Measurements from ENCODE around the gene SUSD6. TPM values are rescaled to one million over a fixed set of nuclear protein-coding genes. Genes with fewer than 3 reads are reported as not detected.

SUSD6 gene
- total and polyA plus RNA-seq, 4 donors: 6.8 to 10.8 (median 7.6) TPM

DNA sequence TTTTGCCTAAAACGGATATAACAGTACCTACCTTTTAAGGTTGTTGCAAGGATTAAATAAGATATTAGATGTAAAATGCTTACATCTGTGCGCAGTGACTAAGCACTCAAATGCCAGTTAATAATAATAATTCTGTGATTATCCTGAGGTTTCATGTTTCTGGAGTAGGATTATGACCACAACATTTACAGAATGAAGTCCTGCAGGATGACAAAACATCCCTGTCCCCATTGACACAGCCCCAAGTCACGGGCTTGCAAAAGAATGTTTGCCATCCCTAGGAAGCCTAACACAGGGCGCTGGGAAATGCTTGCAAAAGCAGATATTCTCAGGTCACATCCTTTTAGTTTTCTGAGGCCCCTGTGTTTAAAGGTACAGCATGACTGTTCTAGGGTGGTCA lies 20.1 kb downstream of the SUSD6 start:
- peaks cover 7 to 47% (median 39%) of the 10 kb centered on the region in 4 donors for H3K4me1 ChIP-seq (ENCODE audit: control insufficient read depth in 4 of 4, insufficient read depth in 4 of 4, low read length in 3 of 4)
- H3K4me3 ChIP-seq (ENCODE audit: low read depth in 1 of 3, low read length in 3 of 3): no peak overlapping the region
- no peak overlapping the region for H3K9ac ChIP-seq (ENCODE audit: low read depth in 1 of 2, low read length in 2 of 2)

More for the DNA sequence above, 20.1 kb downstream of the SUSD6 start:
- TF ChIP-seq SP1 (IDR thresholded peaks at IDR 0.05) (peak; percentile 18), YY1 (IDR thresholded peaks at IDR 0.05) (no peak), JUND (IDR thresholded peaks at IDR 0.05) (no peak), HNF4G (IDR thresholded peaks at IDR 0.05) (no peak), FOXA1 (IDR thresholded peaks at IDR 0.05) (no peak), HNF4A (conservative IDR thresholded peaks at IDR 0.05) (peak; percentile 42 to 52), EGR1 (IDR thresholded peaks at IDR 0.05; ENCODE audit: low read depth in 2 of 2) (no peak), RAD21 (IDR thresholded peaks at IDR 0.05) (peak in 1 of 2 donors; percentile 41), FOXA2 (IDR thresholded peaks at IDR 0.05) (no peak), GABPA (IDR thresholded peaks at IDR 0.05 in 1 of 2, conservative IDR thresholded peaks at IDR 0.05 in 1 of 2) (no peak), TAF1 (conservative IDR thresholded peaks at IDR 0.05) (no peak), RXRA (IDR thresholded peaks at IDR 0.05) (peak; percentile 42 to 52), NR2F2 (IDR thresholded peaks at IDR 0.05) (no peak)
- TF ChIP-seq, protein P1, sequence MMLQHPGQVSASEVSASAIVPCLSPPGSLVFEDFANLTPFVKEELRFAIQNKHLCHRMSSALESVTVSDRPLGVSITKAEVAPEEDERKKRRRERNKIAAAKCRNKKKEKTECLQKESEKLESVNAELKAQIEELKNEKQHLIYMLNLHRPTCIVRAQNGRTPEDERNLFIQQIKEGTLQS (IDR thresholded peaks at IDR 0.05): no peak
- TF ChIP-seq, protein P2, sequence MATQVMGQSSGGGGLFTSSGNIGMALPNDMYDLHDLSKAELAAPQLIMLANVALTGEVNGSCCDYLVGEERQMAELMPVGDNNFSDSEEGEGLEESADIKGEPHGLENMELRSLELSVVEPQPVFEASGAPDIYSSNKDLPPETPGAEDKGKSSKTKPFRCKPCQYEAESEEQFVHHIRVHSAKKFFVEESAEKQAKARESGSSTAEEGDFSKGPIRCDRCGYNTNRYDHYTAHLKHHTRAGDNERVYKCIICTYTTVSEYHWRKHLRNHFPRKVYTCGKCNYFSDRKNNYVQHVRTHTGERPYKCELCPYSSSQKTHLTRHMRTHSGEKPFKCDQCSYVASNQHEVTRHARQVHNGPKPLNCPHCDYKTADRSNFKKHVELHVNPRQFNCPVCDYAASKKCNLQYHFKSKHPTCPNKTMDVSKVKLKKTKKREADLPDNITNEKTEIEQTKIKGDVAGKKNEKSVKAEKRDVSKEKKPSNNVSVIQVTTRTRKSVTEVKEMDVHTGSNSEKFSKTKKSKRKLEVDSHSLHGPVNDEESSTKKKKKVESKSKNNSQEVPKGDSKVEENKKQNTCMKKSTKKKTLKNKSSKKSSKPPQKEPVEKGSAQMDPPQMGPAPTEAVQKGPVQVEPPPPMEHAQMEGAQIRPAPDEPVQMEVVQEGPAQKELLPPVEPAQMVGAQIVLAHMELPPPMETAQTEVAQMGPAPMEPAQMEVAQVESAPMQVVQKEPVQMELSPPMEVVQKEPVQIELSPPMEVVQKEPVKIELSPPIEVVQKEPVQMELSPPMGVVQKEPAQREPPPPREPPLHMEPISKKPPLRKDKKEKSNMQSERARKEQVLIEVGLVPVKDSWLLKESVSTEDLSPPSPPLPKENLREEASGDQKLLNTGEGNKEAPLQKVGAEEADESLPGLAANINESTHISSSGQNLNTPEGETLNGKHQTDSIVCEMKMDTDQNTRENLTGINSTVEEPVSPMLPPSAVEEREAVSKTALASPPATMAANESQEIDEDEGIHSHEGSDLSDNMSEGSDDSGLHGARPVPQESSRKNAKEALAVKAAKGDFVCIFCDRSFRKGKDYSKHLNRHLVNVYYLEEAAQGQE (IDR thresholded peaks at IDR 0.05): no peak
- TF ChIP-seq, protein P3, sequence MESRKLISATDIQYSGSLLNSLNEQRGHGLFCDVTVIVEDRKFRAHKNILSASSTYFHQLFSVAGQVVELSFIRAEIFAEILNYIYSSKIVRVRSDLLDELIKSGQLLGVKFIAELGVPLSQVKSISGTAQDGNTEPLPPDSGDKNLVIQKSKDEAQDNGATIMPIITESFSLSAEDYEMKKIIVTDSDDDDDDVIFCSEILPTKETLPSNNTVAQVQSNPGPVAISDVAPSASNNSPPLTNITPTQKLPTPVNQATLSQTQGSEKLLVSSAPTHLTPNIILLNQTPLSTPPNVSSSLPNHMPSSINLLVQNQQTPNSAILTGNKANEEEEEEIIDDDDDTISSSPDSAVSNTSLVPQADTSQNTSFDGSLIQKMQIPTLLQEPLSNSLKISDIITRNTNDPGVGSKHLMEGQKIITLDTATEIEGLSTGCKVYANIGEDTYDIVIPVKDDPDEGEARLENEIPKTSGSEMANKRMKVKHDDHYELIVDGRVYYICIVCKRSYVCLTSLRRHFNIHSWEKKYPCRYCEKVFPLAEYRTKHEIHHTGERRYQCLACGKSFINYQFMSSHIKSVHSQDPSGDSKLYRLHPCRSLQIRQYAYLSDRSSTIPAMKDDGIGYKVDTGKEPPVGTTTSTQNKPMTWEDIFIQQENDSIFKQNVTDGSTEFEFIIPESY (IDR thresholded peaks at IDR 0.05): no peak
- TF ChIP-seq, protein P4, sequence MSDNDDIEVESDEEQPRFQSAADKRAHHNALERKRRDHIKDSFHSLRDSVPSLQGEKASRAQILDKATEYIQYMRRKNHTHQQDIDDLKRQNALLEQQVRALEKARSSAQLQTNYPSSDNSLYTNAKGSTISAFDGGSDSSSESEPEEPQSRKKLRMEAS (IDR thresholded peaks at IDR 0.05): no peak
- TF ChIP-seq, protein P5, sequence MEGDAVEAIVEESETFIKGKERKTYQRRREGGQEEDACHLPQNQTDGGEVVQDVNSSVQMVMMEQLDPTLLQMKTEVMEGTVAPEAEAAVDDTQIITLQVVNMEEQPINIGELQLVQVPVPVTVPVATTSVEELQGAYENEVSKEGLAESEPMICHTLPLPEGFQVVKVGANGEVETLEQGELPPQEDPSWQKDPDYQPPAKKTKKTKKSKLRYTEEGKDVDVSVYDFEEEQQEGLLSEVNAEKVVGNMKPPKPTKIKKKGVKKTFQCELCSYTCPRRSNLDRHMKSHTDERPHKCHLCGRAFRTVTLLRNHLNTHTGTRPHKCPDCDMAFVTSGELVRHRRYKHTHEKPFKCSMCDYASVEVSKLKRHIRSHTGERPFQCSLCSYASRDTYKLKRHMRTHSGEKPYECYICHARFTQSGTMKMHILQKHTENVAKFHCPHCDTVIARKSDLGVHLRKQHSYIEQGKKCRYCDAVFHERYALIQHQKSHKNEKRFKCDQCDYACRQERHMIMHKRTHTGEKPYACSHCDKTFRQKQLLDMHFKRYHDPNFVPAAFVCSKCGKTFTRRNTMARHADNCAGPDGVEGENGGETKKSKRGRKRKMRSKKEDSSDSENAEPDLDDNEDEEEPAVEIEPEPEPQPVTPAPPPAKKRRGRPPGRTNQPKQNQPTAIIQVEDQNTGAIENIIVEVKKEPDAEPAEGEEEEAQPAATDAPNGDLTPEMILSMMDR (IDR thresholded peaks at IDR 0.05; ENCODE audit: low read depth, low read length, missing input control): no peak
- H3K36me3 ChIP-seq (ENCODE audit: control insufficient read depth in 4 of 4, insufficient read depth in 3 of 4, low read depth in 1 of 4, low read length in 3 of 4): no peaks in the 10 kb centered on the region
- H3K27me3 ChIP-seq (ENCODE audit: control insufficient read depth in 4 of 4, insufficient read depth in 4 of 4, low read length in 3 of 4): no peaks in the 10 kb centered on the region
- H3K9me3 ChIP-seq (ENCODE audit: control insufficient read depth in 4 of 4, low read length in 3 of 4): no peaks in the 10 kb centered on the region
- DNase-seq (ENCODE audit: low spot score): no peak
- 49% methylated on average over 4 of the region's 4 CpGs for WGBS
- H3K27ac ChIP-seq (ENCODE audit: low read depth in 1 of 2, low read length in 2 of 2): peak overlapping the region in 1 of 2 donors; percentile 40

Data from liver (tissue), 9 donors.